Measurements from ENCODE around the gene HRH2.
A peak's percentile ranks its signal among the peaks of the same experiment; 100 is the strongest.
"Not testable (repeated sequence)": the region's sequence is repeated elsewhere in the genome, so short reads cannot be mapped to it uniquely, and the experiment has no call there.

HRH2 gene

GRCh38 chr5:175717837-175718236 lies 60.0 kb downstream of the HRH2 start:
- DNase-seq: no peak

DNA sequence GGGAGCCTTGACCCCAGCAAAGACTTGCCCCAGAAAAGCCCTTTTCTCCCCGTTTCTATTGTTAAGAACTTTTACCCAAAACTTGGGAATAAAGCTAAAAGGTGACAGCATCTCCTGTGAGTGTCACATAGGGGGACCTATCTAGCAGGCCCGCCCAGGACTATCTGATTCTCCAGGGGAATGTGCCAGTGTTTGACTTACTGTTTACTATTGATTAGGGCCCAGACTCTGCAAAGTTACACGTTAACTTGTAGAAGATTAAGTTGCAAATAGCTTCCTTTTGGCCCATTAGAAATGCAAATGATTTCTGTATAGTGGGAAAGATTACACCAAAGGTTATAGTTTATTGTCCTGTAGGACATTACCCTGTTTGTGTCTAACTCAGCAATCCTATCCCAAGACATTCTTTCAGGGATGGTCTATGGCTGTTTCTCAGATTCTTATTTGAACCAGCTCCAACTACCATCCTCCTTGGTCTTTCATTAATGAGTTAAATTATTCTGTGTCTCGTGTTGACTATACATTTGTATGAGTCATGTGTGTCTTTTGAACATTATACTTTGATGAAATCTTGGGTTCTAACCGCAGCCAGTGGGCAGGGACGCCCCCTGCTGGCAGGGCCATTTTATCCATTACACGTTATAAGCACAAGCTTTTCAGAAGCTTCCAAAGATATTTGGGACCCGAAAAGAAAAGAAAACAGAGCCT lies 60.7 kb downstream of the HRH2 start:
- peak; percentile 65 for DNase-seq

DNA sequence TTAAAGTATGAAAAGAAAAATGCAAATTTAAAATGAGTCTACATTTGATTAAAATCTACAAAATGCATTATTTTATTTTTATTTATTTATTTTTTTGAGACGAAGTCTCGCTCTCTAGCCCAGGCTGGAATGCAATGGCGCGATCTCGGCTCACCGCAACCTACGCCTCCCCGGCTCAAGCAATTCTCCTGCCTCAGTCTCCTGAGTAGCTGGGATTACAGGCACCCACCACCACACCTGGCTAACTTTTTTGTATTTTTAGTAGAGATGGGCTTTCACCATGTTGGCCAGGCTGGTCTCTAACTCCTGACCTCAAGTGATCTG lies 61.2 kb downstream of the HRH2 start:
- not testable (repeated sequence) for DNase-seq

- no peak for DNase-seq
Observed at GRCh38 chr5:175724314-175725275, 66.7 kb downstream of the HRH2 start.

- no peak for DNase-seq
Observed at GRCh38 chr5:175728316-175728715, 70.4 kb downstream of the HRH2 start.

- DNase-seq: no peak
Observed at GRCh38 chr5:175728885-175729828, 71.3 kb downstream of the HRH2 start.

GRCh38 chr5:175729829-175730277 lies 72.0 kb downstream of the HRH2 start:
- DNase-seq: peak; percentile 94

- no peak for DNase-seq
Observed at GRCh38 chr5:175731172-175731571, 73.3 kb downstream of the HRH2 start.

DNA sequence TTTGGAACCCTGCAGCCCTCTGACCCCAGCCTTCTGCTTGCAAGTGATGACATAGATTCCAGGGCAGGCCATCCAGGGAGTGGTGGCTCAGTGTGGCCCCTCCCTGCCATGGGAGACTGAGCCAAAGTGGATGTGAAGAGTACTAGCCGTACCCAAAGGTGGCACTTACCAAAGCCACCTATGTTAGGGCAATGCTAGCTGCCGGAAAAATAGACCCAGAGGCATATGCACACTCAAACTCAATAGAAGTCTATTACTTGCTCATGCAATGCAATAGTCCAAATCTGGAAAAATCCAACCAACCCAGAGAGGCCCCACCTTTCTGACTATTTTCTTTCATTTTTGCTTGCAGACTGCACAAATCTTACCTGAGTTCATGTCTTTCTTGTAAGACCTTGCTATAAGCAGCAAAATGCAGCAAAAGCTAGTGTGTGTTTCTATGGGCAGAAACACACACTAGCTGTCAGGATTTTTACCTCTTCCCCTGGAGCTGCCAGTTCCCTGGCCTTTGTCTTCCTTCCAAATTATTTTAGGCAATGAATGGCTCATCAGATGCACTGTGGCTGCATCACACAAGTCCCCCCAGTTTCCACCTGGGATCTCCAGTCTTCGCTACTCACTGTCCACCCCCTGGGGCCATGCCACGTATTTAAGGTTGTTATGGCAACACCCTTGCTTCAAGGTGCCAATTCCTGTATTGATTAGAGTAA lies 74.0 kb downstream of the HRH2 start:
- DNase-seq: no peak

DNA sequence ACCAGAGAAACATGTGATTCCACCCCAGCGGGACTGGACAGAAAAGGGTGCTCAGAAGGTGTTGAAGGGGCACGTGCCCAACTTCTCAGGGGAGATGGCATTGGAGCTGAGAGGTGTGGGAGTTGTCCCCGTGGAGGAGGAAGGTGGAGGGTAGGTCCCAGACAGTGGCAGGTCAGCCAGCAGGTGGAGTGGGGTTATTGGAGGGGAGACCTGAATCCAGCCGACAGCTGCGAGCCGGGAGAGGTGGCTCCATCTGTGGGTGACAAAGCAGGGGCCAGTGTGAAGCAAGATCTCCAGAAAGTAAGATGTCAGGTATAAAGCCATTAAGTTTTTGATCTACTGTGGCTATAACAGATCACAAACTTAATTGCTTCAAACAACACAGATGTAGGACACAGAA lies 75.1 kb downstream of the HRH2 start:
- DNase-seq: no peak

DNA sequence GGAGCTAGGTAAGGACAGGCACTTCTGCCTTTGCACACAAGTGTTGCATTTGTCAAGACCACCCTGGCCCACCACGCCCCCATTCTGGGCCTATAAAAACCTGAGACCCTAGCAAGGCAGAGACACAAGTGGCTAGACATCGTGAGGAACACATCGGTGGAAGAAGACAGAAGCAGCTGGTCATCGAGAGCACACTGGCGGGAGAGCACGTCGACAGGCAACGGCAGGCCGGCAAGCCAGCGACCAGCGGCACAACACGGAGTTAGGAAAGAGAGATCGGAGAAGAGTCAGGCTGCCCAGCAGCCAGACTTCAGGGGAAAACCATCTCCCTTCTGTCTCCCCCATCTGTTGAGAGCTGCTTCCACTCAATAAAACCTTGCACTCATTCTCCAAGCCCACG lies 76.1 kb downstream of the HRH2 start:
- DNase-seq: no peak

DNA sequence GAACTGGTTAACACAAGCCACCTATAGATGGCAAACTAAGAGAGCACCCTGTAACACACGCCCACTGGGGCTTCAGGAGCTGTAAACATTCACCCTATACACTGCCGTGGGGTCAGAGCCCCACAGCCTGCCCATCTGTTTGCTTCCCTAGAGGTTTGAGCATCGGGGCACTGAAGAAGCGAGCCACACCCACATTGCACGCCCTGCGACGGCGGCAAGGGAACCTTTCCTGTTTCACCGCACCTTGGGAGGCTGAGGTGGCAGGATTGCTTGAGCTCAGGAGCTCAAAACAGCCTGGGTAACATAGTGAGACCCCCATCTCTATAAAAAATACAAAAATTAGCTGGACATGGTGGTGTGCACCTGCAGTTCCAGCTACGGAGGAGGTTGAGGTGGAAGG lies 76.6 kb downstream of the HRH2 start:
- no peak for DNase-seq

- no peak for DNase-seq
Observed at GRCh38 chr5:175735701-175736100, 77.8 kb downstream of the HRH2 start.

DNA sequence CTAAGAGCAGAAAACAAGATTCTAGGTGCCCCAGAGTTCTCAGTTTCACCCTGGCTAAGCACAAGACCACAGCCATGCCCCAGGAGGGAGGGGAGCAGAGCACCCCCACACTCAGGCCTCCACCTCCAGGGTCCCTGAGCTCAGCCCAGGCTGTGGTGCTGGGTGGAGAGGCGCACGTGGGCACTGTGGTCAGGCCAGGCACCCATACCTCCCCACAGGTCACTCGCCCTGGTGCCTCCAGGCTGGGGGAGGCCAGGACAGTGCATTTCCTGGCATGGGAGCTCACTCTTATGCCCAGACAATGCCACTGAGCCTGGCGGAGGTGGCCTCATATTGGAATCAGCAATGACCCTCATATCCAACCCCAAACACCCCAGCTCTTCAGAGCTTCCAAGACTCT lies 78.8 kb downstream of the HRH2 start:
- DNase-seq: no peak

- DNase-seq: no peak
Observed at GRCh38 chr5:175737481-175737880, 79.6 kb downstream of the HRH2 start.

DNA sequence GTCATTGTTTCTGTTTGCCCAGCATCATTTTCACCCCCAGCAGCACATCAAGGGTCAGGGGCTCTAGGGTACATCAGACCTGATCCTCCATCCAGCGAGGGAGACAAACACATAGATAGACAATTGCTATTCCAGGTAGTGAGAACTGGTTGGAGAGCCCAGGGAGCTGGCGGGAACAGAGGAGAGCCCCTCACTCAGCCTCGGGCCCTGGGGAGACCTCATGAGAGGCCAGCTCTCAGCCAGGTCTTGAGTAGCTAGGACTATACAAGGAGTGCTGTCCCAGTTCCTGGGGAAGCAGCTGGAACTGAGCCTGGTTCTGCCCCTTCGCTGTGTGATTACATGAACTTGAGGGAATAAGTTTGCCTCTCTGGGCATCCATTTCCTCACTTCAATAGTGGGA lies 80.3 kb downstream of the HRH2 start:
- no peak for DNase-seq

- no peak for DNase-seq
Observed at GRCh38 chr5:175738602-175739133, 80.8 kb downstream of the HRH2 start.

GRCh38 chr5:175740014-175740413 lies 82.1 kb downstream of the HRH2 start:
- no peak for DNase-seq

DNA sequence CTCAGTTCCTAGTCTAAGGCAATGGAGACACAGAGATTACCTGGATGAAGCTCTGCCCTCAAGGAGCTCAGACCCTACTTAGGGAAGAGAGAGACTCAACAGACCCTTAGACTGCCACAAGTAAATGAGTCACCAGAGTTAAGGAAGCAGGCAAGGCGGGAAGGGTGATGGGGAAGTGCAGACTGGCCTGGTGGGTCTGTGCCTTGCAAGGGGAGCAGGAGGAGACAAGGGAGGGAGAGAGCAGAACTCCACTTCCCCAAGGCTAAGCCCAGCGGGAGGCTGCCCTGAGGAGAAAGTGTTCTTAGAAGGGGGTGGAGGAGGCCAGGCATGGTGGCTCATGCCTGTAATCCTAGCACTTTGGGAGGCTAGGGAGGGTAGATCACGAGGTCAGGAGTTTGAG lies 83.7 kb downstream of the HRH2 start:
- no peak for DNase-seq

- no peak for DNase-seq
Observed at GRCh38 chr5:175742290-175742994, 84.6 kb downstream of the HRH2 start.

- no peak for DNase-seq
Observed at GRCh38 chr5:175743676-175744210, 85.9 kb downstream of the HRH2 start.

Measured in activated T-cell treated with anti-CD3 and anti-CD28 coated beads, Interleukin-2, amount 50 U/mL, for 1 hour (primary cell).